GM10847 (cell line): ENCODE measurements around the gene PRPSAP2.

ENCODE experiments used
- POLR2A ChIP-seq: IDR thresholded peaks from 2 replicates; pipeline ENCODE4 v1.6.1; 2011; ENCODE audit not compliant: insufficient read length; ENCODE audit errors: extremely low read depth

Gene PRPSAP2

GRCh38 chr17:18857864-18858566, at the start of gene PRPSAP2:
PRPSAP2 (plus strand) TSS chr17:18858131; CDS start chr17:18865834, 7,703 bp downstream.
- peak; percentile 50 for TF ChIP-seq POLR2A

- no peak for TF ChIP-seq POLR2A
Measured at GRCh38 chr17:18848501-18848900, 9.4 kb upstream of the PRPSAP2 start.

- no peak for TF ChIP-seq POLR2A
Measured at GRCh38 chr17:18850679-18851078, 7.3 kb upstream of the PRPSAP2 start.

- no peak for TF ChIP-seq POLR2A
Measured at GRCh38 chr17:18851201-18851600, 6.7 kb upstream of the PRPSAP2 start.

- no peak for TF ChIP-seq POLR2A
Measured at GRCh38 chr17:18854956-18855355, 3.0 kb upstream of the PRPSAP2 start.

GRCh38 chr17:18855831-18856569, 1.9 kb upstream of the PRPSAP2 start:
- TF ChIP-seq POLR2A, result peak; percentile 73

- TF ChIP-seq POLR2A, result no peak
Measured at GRCh38 chr17:18856570-18856915, 1.4 kb upstream of the PRPSAP2 start.

GRCh38 chr17:18858567-18859245, 775 bp downstream of the PRPSAP2 start:
- no peak for TF ChIP-seq POLR2A

- TF ChIP-seq POLR2A, result no peak
Measured at GRCh38 chr17:18859256-18859655, 1.3 kb downstream of the PRPSAP2 start.

- no peak for TF ChIP-seq POLR2A
Measured at GRCh38 chr17:18860161-18860972, 2.4 kb downstream of the PRPSAP2 start.

GRCh38 chr17:18862011-18862410, 4.1 kb downstream of the PRPSAP2 start:
- no peak for TF ChIP-seq POLR2A

GRCh38 chr17:18866866-18867813, 9.2 kb downstream of the PRPSAP2 start:
- TF ChIP-seq POLR2A, result no peak

- no peak for TF ChIP-seq POLR2A
Measured at GRCh38 chr17:18877104-18877645, 19.2 kb downstream of the PRPSAP2 start.

- TF ChIP-seq POLR2A, result no peak
Measured at GRCh38 chr17:18888766-18889290, 30.9 kb downstream of the PRPSAP2 start.
